Measurements from ENCODE around the gene FHAD1.
"Not testable (repeated sequence)": the region's sequence is repeated elsewhere in the genome, so short reads cannot be mapped to it uniquely, and the experiment has no call there.

Gene FHAD1

DNA sequence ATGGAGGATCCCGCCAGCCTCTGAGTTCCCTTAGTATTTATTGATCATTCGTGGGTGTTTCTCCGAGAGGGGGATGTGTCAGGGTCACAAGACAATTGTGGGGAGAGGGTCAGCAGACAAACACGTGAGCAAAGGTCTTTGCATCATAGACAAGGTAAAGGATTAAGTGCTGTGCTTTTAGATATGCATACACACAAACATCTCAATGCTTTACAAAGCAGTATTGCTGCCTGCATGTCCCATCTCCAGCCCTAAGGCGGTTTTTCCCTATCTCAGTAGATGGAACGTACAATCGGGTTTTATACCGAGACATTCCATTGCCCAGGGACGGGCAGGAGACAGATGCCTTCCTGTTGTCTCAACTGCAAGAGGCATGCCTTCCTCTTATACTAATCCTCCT lies 132.1 kb downstream of the FHAD1 start:
- not testable (repeated sequence) for H3K4me3 ChIP-seq (ENCODE audit: low read length); DNase-seq (ENCODE audit: low read depth, low spot score)

DNA sequence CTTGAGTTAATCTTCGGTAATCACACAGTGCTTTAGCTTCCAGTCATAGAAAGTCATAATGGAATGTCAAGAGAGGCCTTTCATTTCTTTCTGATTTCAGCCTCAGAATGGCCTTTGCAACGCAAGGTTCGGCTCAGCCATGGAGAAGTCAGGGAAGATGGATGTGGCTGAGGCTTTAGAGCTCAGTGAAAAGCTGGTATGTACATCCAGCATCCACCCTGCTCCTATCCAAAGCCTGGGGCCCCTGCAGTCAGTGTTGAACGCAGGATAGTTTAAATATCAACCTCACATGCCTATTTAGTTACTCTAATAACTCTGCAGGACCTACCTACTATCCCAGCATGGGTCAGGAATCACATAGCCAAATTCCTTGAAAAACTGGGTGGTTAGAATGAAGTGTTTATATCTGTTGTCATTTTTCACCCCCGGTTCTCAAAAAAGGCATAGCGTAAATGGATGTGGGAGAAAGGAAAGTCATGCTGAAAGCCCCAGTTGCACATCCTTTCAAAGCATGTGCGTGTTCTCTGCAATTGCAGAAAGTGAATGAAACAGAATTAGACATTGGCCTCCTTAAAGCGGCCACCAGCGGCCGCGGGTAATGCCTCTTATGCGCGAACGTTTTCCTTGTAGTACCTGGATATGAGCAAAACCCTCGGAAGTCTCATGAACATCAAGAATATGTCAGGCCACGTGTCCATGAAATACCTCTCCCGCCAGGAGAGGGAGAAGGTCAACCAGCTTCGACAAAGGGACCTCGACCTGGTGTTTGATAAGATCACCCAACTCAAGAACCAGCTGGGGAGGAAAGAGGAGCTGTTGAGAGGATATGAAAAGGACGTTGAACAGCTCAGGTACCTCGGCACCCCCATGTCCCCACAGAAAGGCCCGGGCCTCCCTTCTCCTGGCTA lies 133.8 kb downstream of the FHAD1 start:
- no peak for DNase-seq (ENCODE audit: low read depth, low spot score)

DNA sequence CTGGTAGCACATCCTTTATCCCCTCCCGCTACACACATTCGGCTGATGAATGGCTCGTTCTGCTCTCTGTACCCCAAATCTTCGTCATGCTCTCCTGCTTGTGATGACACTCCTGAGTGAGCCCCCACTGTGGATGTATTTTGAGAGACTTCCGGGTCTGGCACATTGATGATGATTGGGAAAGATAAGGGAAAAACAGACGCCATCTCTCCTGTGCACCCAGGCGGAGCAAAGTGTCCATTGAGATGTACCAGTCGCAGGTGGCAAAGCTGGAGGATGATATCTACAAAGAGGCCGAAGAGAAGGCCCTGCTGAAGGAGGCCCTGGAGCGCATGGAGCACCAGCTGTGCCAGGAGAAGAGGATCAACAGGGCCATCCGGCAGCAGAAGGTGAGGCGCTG lies 134.8 kb downstream of the FHAD1 start:
- H3K4me3 ChIP-seq (ENCODE audit: low read length), result no peak overlapping the region
- no peak for DNase-seq (ENCODE audit: low read depth, low spot score)

More for the DNA sequence above, 133.8 kb downstream of the FHAD1 start:
- H3K4me3 ChIP-seq (ENCODE audit: low read length), result no peak overlapping the region

DNA sequence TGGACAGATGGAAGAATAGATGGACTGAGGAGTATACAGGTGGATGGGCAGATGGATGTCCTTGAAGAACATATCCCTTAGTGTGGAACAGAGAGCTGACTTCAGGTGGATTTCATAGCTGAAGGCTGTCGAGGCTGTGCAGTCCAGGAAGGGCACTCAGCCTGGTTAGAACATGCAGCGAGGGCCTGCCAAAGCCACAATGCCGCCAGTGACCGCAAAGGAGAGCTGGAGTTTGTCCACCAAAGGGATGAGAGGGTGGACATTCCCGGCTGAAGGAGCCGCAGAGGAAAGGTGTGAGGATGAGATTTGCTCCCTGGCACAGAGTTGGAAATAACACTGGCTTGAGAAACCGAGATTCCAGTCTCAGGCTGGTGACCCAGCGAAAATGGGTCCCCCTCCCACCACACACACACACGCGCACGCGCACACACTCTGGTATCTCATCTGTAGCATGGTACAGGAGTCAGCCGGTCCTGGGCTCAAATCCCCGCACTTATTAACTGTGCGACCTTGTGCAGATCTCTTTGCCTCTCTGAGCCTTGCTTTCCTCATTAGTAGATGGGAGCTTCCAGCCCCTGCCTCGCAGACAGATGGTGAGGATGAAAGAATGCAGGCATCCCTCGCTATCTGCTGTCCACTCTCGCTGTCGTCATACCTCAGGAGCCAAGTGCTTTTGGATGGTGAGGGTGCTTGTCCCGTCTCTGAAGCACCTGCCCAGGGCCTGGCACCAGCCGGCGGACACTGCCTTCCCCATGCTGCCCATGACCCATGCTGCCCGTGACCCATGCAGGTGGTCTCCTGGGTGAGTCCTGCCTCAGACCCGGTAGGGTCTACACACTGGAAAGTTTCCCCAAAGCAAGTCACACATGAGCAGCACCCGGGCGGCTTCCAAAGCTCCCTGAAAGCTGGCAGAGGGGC lies 135.8 kb downstream of the FHAD1 start:
- no peak overlapping the region for H3K4me3 ChIP-seq (ENCODE audit: low read length)
- no peak for DNase-seq (ENCODE audit: low read depth, low spot score)

DNA sequence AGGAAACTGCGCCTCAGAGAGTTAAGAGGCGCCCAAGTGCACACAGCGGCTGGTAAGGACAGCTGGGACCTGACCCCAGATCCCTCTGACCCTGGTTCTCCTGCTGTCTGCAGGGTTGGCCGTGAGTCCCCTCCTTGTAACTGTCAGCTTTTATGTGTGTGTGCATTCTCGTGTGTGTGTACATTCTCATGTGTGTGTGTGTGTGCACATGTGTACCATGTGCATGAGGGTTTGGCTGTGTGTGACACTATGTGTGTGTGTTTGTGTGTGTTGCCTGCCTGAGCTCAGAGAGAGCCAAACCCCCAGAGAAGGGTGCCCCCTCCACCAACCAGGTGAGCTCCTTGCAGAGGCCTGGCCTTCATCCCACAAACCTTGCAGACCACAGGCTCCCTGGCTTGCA lies 136.8 kb downstream of the FHAD1 start:
- no peak for DNase-seq (ENCODE audit: low read depth, low spot score)
- H3K4me3 ChIP-seq (ENCODE audit: low read length), result no peak overlapping the region

DNA sequence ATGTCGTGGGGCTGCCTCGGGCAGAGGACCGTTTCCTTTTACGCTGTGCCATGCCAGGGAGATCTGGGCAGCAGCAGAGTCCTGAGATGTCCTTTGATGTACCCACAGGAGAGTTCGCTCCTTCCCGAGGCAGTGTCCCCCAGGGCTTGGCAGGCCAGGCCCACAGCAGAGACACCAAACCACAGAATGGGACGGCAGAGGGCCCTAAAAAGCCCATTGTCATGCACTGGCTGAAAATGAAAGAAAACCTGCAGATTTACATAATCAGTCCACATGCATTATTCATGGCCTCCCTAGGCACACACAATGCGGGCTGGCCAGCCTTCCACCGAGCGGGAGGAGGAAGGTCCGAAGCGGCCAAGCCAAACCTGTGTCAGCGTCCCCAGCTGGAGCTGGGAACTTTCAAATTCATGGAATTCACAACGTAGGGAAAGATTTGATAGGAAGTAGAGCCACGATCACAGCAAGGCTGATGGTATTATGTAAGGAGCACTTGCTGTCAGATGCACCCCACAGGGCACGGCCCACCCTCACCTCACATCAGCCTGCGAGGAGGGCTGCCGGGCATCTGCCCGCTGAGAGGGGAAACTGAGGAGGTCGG lies 137.4 kb downstream of the FHAD1 start:
- DNase-seq (ENCODE audit: low read depth, low spot score), result no peak
- no peak overlapping the region for H3K4me3 ChIP-seq (ENCODE audit: low read length)

DNA sequence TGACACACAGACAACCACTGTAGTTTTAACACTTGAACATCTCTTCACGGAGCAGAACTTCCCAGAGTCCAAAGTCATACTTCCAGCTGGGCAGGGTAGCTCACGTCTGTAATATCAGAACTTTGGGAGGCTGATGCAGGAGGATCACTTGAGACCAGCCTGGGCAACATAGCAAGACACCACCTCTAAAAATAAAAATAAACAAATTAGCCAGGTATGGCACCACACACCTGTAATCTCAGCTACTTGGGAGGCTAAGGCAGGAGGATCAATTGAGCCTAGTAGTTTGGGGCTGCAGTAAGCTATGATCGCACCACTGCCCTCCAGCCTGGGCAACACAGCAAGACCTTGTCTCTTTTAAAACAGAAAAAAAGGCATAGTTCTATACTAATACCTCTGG lies 138.4 kb downstream of the FHAD1 start:
- no peak for DNase-seq (ENCODE audit: low read depth, low spot score)
- H3K4me3 ChIP-seq (ENCODE audit: low read length), result no peak overlapping the region

DNA sequence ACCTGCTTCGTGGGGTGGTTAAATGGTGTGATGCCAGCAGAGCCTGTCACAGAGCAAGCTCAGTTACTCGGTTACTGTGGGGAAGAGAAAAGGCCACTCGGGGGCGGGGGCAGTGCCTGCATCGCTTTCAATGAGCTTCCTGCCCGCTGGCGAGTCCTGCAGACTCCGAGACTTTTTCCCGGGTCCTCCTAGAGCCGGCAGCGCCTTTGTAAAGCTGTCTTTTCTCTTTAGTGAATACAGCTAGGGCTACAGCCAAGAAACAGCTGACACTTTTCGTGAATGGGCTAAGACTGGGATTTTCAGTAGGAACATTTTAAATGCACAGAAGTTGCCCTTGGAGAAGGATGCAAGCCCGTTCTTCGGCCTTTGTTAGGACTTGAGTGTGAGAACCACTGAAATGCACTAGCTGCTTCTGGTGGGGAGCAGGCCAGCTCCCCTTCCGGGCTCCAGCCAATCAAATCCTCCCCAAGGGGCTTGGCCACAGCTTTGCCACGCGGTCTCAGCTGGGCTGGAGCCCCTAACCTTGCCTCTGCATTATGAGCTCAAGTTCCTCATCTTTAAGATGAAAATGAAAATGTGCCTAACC lies 139.2 kb downstream of the FHAD1 start:
- no peak overlapping the region for H3K4me3 ChIP-seq (ENCODE audit: low read length)
- no peak for DNase-seq (ENCODE audit: low read depth, low spot score)

DNA sequence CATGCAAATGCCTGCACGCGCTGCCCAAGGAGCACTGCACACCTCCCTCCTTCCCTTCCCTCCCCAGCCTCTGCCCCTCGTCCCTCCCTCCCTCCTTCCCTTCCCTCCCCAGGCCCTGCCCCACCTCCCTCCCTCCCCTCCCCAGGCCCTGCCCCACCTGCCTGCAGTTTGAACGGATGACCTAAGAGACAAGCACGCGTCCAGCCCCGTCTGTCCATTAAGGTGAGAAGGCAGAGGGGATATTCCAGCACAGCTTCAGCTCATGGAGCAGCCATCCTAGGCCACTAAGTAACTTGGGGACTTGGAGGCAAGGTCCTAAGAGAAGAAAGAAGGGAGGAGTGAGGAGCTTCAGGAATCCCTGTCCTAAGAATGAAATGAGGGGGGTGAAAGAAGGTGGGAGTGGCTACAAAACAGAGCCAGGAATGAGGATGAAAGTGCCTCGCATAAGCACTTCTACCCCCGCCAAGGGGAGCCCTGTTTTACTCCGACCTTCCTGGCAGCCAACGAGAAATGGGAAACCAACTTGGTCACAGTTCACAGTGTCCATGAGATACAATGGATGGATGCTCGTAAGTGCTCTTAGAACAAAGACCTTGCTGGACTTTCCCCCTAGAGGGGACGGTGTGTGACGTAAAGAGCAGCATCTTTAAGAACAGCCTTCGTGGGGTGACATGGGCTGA lies 141.3 kb downstream of the FHAD1 start:
- DNase-seq (ENCODE audit: low read depth, low spot score), result no peak

DNA sequence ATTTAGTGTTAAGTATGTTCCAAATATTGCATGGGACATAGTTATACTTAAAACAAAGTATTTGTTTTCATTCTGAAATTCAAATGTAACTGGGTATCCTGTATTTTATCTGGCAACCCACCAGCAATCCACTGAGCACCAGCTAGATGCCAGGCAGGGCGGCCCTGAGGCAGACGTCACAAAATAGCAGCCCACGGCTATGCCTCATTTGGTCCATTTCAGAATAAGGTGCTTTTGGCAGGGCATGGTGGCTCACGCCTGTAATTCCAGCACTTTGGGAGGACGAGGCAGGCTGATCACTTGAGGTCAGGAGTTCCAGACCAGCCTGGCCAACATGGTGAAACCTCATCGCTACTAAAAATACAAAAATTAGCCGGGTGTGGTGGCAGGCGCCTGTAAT lies 142.8 kb downstream of the FHAD1 start:
- not testable (repeated sequence) for DNase-seq (ENCODE audit: low read depth, low spot score); H3K4me3 ChIP-seq (ENCODE audit: low read length)

More for the DNA sequence above, 141.3 kb downstream of the FHAD1 start:
- no peak overlapping the region for H3K4me3 ChIP-seq (ENCODE audit: low read length)

DNA sequence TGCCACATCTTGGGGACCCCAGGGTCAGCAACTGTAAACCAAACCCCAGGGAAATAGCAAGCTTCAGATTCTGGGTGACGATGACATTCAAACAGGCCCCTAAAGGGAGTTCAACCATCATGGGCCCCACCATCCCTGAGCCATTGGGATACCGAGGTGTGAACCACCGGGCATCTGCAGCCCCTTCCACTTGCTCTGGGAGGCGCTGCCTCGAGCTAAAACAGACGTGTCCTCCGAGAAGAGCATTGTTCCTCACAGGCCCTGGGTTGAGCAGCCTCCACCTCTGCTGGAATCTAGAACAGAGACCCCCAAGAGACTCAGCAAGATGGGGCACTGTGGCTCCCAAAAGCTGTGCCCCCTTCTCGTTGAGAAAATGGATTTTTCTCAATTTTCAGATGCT lies 143.6 kb downstream of the FHAD1 start:
- no peak for DNase-seq (ENCODE audit: low read depth, low spot score)
- H3K4me3 ChIP-seq (ENCODE audit: low read length), result no peak overlapping the region

DNA sequence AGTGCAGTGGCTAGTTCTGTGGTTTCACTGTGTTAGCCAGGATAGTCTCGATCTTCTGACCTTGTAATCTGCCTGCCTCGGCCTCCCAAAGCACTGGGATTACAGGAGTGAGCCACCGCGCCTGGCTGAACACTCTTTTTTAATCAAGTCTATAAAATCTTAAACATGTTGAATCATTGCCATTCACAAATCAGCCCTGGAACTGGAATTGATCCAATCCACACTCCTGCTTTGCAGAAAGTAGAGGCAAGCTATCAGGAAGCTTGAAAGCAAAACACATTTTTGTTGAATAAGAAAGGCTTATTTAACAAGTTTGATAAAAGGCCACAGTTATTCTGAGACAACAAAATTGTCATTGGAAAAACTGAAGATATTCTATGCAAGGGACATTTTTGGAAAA lies 144.3 kb downstream of the FHAD1 start:
- no peak for DNase-seq (ENCODE audit: low read depth, low spot score)
- H3K4me3 ChIP-seq (ENCODE audit: low read length), result no peak overlapping the region

DNA sequence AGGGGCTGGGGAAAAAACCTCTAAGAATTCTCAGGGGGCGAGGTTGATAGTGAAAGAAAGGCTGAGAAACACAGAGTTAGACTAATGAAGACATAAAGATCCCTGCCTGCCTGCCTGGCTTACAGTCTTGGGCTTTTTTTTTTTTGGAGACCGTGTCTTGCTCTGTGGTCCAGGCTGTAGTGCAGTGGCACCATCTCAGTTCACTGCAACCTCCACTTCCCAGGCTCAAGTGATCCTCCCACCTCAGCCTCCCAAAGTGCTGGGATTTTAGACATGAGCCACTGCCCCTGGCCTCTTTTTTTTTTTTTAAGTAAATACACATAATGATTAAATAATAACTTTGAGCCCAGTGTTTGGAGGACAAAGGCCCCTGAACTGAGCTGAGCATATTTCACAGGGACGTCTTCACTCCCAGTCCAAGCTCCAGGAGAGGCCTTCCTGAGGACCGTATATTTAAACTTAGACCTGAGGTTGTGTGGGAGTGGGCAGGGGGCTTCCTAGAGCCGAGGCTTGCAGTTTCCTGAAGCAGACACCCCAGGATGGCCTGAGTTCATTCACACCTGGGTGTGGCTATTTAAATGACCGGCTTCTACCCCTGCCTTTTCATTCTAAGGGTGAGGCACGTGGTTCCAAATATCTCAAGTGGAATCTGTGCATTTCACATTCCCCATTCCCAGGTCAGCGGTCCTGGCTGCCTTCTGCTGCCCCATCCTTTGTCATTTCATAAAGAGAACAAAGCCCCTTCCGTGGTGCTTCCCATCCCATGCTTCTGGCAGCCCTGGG lies 146.6 kb downstream of the FHAD1 start:
- no peak overlapping the region for H3K4me3 ChIP-seq (ENCODE audit: low read length)
- DNase-seq (ENCODE audit: low read depth, low spot score), result no peak

DNA sequence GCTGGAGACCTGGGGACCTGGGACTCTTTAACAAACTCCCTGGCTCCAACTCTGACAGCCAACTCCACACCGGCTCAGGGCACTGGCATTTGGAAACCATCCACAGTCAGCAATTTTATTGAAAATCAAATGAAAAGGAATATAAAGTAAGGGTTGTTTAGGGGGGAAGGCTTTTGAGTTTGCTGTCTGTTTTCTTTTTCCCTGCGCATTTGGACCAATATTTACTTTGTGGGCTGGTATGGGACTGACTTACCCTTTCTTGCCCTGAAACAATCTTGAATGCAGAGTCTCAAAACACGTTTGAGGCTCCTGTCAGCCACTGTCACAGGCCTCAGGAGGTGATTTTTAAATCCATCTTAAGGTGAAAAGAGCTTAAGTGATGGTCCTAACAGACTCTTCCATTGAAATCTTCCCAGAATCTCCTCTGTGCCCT lies 147.3 kb downstream of the FHAD1 start:
- DNase-seq (ENCODE audit: low read depth, low spot score), result no peak
- no peak overlapping the region for H3K4me3 ChIP-seq (ENCODE audit: low read length)

DNA sequence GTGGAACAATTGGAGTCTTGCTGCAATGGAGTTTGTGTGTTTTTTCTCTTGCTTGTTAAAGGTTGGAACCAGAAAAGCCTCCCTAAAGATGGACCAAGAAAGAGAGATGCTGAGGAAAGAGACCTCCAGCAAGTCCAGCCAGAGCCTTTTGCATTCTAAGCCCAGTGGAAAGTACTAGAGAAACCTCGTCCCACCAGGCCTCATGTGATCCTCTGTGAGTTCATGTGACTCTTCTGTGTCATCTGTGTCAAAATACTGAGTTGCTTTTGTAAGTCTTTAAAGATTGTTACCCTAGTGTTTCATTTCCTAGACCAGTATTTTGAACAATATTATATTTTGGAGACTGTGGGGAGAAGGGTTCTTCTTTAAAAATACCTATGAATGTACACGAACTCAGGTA lies 150.2 kb downstream of the FHAD1 start:
- no peak overlapping the region for H3K4me3 ChIP-seq (ENCODE audit: low read length)
- DNase-seq (ENCODE audit: low read depth, low spot score), result no peak

DNA sequence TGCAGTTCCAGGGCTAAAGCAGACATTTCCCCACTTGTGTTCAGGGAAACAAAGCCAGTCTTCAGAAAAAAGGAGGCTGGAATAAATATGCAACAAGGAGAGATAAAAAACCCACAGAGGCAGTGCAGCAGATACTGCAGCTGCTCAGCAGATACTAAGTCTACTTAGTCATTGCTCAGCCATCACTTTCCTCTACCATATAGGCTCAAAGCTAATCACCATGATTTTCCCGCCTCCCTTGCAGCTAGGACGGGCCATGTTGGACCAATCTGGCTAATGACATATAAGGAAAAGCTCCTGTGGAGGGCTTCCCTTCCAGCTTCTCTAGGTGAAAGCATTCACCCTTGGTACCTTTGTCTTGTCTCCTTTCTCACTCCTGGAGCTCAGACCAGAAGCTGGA lies 152.7 kb downstream of the FHAD1 start:
- no peak overlapping the region for H3K4me3 ChIP-seq (ENCODE audit: low read length)
- DNase-seq (ENCODE audit: low read depth, low spot score), result no peak

DNA sequence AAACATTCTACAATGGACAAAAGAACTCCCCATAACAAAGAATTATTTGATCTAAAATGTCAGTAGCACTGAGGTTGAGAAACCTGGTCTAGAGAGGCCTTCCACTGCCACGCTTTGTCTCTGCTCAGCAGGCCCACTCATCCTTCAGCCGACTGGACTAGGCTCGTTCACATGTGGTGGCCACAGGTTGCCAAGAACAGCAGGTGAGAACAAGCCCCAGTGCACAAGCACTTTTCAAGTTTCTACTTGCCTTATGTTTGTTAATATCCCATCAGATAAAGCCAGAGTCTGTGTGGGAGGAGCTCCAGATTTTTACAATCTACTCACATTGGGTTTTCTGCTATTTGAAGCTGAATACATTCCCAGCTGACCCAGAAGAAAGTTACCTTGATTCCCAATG lies 153.6 kb downstream of the FHAD1 start:
- no peak overlapping the region for H3K4me3 ChIP-seq (ENCODE audit: low read length)
- no peak for DNase-seq (ENCODE audit: low read depth, low spot score)

DNA sequence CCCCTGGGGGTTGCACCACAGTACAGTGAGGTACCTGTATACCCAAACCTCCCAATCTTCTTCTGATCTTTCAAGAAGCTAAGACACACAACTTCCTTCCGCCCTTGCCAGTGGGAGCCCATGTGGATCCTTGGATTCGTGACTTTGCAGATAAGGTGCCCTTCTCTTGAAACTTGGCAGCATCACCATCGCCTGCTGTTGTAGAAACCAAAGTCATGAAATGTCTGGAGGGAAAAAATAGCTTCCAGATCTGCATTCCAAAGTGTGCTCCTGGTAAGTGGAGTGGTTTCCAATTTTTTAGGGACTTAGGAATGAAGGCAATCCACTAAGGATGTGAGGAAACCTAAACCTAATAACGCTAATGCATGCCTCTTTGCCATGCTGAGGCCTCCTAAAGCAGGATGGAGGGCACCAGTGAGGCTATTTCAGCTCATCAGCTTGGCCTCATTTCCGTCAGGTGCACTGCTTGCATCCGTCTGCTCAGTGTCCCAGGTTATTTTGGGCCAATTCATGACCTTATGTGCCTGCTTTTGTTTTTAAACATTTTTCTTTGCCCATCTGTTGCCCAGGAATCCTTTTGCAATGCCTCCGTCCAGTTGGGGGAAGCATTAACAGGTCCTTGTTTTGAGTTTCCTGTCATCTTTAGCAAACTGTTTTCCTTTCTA lies 154.5 kb downstream of the FHAD1 start:
- no peak for DNase-seq (ENCODE audit: low read depth, low spot score)

More for the DNA sequence above, 154.5 kb downstream of the FHAD1 start:
- no peak overlapping the region for H3K4me3 ChIP-seq (ENCODE audit: low read length)

Measured in Jurkat, Clone E6-1 (cell line).